HT1080 (cell line): ENCODE data around the gene LINGO1. TPM values are rescaled to one million over a fixed set of nuclear protein-coding genes. Genes with fewer than 3 reads are reported as not detected.

Source experiments
- DNase-seq: peaks from one replicate; pipeline ENCODE4 v3.0.0-alpha.2; 2015; ENCODE audit warnings: low read depth
- total RNA-seq: library from RNA; depleted of rRNA; stranded (reverse); fragments of >200 nt; shearing (Covaris generic); gene quantifications from 2 replicates; pipeline ENCODE4 v1.2.3, GENCODE V29; 2014

Gene LINGO1
- total RNA-seq, 1 experiment from 2014 or later, result 0.56 TPM

- DNase-seq, result peak; percentile 60
Measured at GRCh38 chr15:77597804-77598453, 34.8 kb downstream of the LINGO1 start.

GRCh38 chr15:77596821-77597803 lies 35.6 kb downstream of the LINGO1 start:
- DNase-seq, result no peak

GRCh38 chr15:77595231-77595630 lies 37.5 kb downstream of the LINGO1 start:
- DNase-seq, result no peak

GRCh38 chr15:77592758-77593157 lies 40.0 kb downstream of the LINGO1 start:
- no peak for DNase-seq

- DNase-seq, result no peak
Measured at GRCh38 chr15:77591968-77592613, 40.6 kb downstream of the LINGO1 start.

GRCh38 chr15:77589839-77590238 lies 42.9 kb downstream of the LINGO1 start:
- peak; percentile 13 for DNase-seq

- no peak for DNase-seq
Measured at GRCh38 chr15:77588126-77588525, 44.6 kb downstream of the LINGO1 start.

GRCh38 chr15:77584691-77585090 lies 48.0 kb downstream of the LINGO1 start:
- DNase-seq, result no peak

- no peak for DNase-seq
Measured at GRCh38 chr15:77584201-77584600, 48.5 kb downstream of the LINGO1 start.

GRCh38 chr15:77582763-77583162 lies 49.9 kb downstream of the LINGO1 start:
- DNase-seq, result no peak

GRCh38 chr15:77581896-77582569 lies 50.7 kb downstream of the LINGO1 start:
- DNase-seq, result no peak

GRCh38 chr15:77580996-77581682 lies 51.6 kb downstream of the LINGO1 start:
- DNase-seq, result no peak

GRCh38 chr15:77579498-77580188 lies 53.1 kb downstream of the LINGO1 start:
- DNase-seq, result no peak

GRCh38 chr15:77578641-77579372 lies 53.9 kb downstream of the LINGO1 start:
- DNase-seq, result no peak

- no peak for DNase-seq
Measured at GRCh38 chr15:77577366-77577950, 55.3 kb downstream of the LINGO1 start.

GRCh38 chr15:77576538-77576937 lies 56.2 kb downstream of the LINGO1 start:
- no peak for DNase-seq

GRCh38 chr15:77575203-77575934 lies 57.3 kb downstream of the LINGO1 start:
- DNase-seq, result no peak

GRCh38 chr15:77574521-77575202 lies 58.0 kb downstream of the LINGO1 start:
- DNase-seq, result no peak
